ENCODE results near the gene PPP2R3B. TPM values are rescaled to one million over a fixed set of nuclear protein-coding genes. Genes with fewer than 3 reads are reported as not detected.
"Not testable (repeated sequence)": the region's sequence is repeated elsewhere in the genome, so short reads cannot be mapped to it uniquely, and the experiment has no call there.

The PPP2R3B gene
- polyA plus RNA-seq, 1 donor: 21.8 TPM

- DNase-seq: no peak
Measured at GRCh38 chrX:353566-354535, 32.9 kb downstream of the PPP2R3B start.

DNA sequence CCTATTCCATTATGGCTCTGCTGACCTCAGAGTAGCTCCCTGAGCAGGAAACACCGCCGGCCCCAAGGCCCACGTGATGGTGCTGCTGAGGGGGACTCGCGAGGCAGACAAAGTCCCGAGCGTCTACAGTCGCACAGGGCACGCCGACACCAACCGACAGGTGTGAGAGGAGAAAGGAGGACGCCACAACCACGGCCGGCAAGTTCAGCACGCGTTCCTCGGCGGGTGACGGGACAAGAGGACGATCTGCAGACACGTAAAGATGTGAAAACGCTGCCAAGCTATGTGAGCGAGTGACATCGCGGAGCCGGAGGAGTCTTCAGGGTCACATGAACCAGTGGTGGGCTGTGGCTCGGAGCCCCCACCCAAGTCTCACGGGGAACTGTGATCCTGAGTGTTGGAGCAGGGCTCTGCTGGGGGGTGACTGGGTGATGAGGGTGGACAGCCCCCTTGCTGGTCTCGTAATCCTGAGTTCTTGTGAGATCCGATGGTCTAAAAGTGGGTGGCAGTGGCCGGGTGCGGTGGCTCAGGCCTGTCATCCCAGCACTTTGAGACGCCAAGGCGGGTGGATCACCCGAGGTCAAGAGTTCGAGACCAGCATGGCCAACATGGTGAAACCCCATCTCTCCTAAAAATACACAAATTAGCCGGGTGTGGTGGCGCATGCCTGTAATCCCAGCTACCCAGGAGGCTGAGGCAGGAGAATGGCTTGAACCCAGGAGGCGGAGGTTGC is 34.0 kb downstream of the PPP2R3B start:
- no peak for DNase-seq

- no peak for DNase-seq
Measured at GRCh38 chrX:352181-352580, 34.5 kb downstream of the PPP2R3B start.

GRCh38 chrX:351736-352135 is 35.0 kb downstream of the PPP2R3B start:
- DNase-seq: no peak

GRCh38 chrX:351324-351641 is 35.4 kb downstream of the PPP2R3B start:
- DNase-seq: not testable (repeated sequence)

DNA sequence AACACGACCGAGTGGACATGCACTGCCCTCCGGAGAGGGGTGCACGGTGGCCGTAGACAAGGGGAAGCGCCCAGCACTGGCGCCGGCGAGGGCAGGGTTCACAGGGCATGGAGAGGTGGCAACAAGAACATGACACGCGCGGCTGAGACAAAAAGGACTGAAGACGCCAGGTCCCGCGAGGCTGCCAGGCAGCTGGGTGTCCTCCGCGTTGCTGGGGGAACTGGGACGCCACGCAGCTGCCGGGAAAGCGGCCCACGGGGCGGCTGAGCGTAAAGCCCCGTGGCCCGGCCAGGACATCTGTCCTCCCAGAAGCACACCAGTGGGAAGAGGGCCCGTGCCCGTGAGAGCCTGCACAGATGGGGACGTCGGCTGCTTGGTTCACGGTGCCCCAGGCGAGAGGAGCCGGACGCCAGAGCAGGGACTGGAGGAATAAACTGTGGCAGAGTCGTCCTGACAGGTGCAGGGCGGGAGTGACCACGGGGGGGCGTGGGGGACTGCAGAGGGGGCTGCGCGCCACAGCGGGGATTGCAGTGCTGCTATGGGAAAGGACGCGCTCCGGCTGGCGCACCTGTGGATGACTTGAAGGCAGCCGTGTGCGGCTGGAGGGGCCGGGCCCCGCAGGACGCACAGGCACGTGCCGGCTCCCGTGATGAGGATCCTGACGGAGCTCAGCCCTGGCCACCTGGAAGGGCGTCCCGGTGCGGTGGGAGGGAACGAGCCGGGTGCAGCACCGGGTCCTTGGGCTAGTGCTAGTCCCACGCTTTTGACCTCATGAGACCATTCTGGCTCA is 36.0 kb downstream of the PPP2R3B start:
- no peak for DNase-seq

DNA sequence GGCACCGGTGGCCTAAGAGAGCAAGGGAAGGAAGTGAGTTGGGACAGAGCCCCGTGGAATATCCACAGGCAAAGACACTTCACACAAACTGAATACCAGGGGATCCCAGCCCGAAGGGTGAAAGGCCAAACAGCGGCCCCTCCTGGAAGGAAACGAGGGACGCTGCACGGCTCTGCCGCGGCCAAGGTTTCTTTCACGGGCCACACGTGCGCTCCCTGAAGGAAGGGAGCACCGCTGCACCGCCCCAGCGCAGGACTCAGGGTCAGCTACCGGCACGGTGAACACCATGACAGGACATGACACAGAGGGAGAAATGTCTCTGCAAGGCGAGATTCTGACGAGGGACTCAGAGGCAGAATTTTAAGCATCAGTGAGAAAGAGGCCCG is 36.6 kb downstream of the PPP2R3B start:
- no peak for DNase-seq

DNA sequence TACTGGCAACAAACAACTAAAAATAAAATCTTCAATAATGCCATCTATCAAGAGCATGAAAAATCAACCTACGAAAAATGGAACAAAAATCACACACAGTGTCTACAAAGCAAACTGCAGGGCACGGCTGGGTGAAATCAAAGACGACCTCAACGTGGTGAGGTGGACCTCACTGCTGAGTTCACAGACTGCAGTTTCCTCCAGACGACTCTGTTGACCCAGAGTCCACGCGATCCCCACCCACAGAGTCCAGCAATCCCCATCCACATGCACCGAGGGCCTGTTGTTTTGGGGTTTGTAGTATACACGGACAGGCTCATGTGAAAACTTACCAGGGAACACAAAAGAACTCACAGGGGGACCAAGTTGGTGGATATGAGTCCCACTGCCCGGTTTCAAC is 37.0 kb downstream of the PPP2R3B start:
- no peak for DNase-seq

- DNase-seq: no peak
Measured at GRCh38 chrX:349196-349595, 37.5 kb downstream of the PPP2R3B start.

- DNase-seq: no peak
Measured at GRCh38 chrX:348461-349117, 38.1 kb downstream of the PPP2R3B start.

- no peak for DNase-seq
Measured at GRCh38 chrX:347351-348117, 39.2 kb downstream of the PPP2R3B start.

- no peak for DNase-seq
Measured at GRCh38 chrX:346034-346813, 40.5 kb downstream of the PPP2R3B start.

- DNase-seq: no peak
Measured at GRCh38 chrX:345020-345925, 41.4 kb downstream of the PPP2R3B start.

GRCh38 chrX:344371-344901 is 42.3 kb downstream of the PPP2R3B start:
- DNase-seq: no peak

DNA sequence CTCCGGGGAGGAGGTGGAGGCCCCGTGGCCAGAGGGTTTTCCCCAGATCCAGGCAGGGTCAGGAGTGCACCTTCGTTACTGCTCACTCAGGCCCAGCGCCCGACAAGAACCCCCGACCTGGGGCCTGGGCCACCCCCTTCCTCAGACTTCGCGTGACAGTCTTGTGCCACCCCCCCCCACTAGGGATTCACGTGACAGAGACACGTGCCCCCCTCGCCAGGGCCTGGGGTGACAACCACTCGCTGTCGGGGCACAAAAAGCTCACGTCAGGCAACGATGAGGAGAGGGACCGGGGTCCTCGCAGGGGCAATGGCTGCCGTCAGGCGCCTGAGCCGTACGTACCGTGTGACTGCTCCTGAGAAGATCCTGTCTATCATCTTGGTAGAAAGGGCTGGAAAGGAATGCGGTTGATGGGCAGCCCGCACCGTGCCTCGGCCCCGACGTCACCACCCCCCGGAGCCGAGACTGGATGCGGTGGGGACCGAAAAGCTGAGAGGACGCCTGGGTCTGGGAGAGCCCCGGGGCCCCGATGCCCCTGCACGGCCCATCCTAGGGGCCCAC is 45.1 kb downstream of the PPP2R3B start:
- DNase-seq: no peak

GRCh38 chrX:340641-341423 is 45.9 kb downstream of the PPP2R3B start:
- DNase-seq: no peak

DNA sequence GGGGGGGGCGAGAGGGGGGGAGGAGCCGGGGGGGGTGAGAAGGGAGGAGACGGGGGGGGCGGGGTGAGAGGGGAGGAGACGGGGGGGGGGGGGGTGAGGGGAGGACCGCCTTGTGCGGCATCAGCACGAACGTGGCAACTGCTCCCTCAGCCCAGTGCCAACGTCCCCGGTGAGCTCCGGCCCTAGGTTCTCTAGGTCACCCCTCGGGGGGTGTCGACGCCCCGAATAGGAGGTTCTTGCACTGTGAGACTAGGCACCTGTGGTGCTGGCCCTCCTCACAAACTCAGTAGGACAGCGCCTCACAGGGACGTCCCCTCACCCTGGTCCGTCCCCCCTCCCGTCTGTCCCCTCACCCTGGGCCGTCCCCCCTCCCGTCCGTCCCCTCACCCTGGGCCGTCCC is 46.6 kb downstream of the PPP2R3B start:
- no peak for DNase-seq

- no peak for DNase-seq
Measured at GRCh38 chrX:338836-339400, 47.8 kb downstream of the PPP2R3B start.
